NCI-H345 treated with DMSO at 0.1 percent for 48 hours (cell line): ENCODE measurements around the gene TMEM255B.

ENCODE experiments used
- DNase-seq: peaks from one replicate; lab custom pipeline; 2025; ENCODE audit not compliant: unreplicated experiment; lab: John Stamatoyannopoulos, UW

Gene TMEM255B

GRCh38 chr13:113845723-113846635 lies 87.0 kb downstream of the TMEM255B start:
- peak; percentile 11 for DNase-seq

- peak; percentile 79 for DNase-seq
Observed at GRCh38 chr13:113846636-113847318, 87.8 kb downstream of the TMEM255B start.

GRCh38 chr13:113848020-113848419 lies 89.0 kb downstream of the TMEM255B start:
- DNase-seq, result no peak

GRCh38 chr13:113848431-113849260 lies 89.6 kb downstream of the TMEM255B start:
- no peak for DNase-seq

GRCh38 chr13:113849546-113849945 lies 90.5 kb downstream of the TMEM255B start:
- no peak for DNase-seq

GRCh38 chr13:113849981-113850721 lies 91.1 kb downstream of the TMEM255B start:
- DNase-seq, result no peak

- no peak for DNase-seq
Observed at GRCh38 chr13:113850722-113851479, 91.9 kb downstream of the TMEM255B start.

GRCh38 chr13:113851480-113851803 lies 92.4 kb downstream of the TMEM255B start:
- no peak for DNase-seq

- DNase-seq, result no peak
Observed at GRCh38 chr13:113851826-113852535, 93.0 kb downstream of the TMEM255B start.

- DNase-seq, result no peak
Observed at GRCh38 chr13:113852536-113853517, 93.8 kb downstream of the TMEM255B start.

GRCh38 chr13:113853518-113854237 lies 94.7 kb downstream of the TMEM255B start:
- DNase-seq, result no peak

GRCh38 chr13:113854238-113855011 lies 95.4 kb downstream of the TMEM255B start:
- no peak for DNase-seq

- DNase-seq, result no peak
Observed at GRCh38 chr13:113855012-113855921, 96.2 kb downstream of the TMEM255B start.

- DNase-seq, result no peak
Observed at GRCh38 chr13:113855931-113856715, 97.1 kb downstream of the TMEM255B start.

GRCh38 chr13:113856716-113857065 lies 97.7 kb downstream of the TMEM255B start:
- DNase-seq, result no peak
